ENCODE measurements around the gene MORC1.

The MORC1 gene

DNA sequence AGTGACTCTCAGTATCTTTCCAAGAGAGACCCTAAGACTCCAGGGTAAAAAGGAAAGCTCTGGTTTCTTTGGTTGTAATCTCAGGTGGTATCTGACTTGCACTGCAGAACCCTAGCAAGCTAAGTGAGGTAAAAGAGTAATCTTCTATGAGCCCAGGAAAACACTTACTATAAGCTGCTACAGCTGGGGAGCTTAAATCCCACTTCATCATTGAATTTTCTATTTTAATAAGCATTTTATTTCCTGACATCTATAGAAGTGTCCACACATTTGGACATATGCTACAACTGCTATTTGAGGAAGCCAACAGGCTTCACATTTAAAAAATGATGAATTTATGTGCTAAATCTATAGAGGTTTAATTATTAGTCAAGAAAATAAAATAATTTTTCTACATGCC is 91.1 kb downstream of the MORC1 start:
- DNase-seq (ENCODE audit: low read depth, low spot score): no peak

DNA sequence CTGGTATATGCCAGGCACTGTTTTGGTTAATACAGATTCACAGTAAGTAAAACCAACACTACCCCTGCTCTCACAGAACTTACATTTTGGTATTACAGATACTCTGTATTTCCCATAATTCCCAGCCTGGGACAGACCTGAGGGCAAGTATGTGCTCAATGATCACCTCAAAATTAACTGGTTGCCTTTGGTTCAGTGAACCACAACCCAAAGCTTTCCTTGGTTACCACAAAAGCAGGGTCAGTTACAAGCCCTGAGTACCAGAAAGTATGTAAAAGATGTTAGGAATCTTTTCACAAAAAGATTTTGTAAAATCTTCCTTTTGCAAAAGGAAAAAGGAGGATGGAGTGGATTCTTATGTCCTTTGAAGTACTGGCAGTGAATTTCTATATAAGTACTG is 92.0 kb downstream of the MORC1 start:
- DNase-seq (ENCODE audit: low read depth, low spot score): no peak

DNA sequence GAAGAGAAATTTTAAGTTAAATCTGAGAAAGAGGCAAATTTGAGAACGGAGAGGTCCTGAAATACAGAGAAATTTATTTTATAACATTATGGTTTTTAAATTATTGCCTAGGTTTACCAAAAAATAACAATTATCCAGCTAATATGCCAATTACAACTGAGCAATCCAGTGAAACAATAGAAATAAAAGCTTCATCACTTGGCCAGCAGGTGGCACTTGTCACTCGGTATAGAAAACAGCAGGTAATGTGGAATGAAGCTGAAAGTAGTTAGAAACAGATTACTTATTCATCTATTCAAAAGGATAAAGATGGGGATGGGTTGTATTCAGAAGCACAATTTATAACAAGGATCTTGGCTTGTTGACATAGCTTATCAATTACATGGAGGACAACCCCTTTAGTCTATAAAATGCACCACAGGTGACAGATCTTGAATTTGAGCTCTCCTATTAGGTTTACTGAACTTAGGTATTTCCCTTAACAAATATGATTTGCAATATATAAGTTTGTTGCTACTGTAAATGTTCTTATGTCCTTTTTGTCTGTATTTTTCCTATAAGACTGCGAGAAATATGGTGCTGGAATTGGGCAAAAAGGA is 94.2 kb downstream of the MORC1 start:
- peak; percentile 9 for DNase-seq (ENCODE audit: low read depth, low spot score)

DNA sequence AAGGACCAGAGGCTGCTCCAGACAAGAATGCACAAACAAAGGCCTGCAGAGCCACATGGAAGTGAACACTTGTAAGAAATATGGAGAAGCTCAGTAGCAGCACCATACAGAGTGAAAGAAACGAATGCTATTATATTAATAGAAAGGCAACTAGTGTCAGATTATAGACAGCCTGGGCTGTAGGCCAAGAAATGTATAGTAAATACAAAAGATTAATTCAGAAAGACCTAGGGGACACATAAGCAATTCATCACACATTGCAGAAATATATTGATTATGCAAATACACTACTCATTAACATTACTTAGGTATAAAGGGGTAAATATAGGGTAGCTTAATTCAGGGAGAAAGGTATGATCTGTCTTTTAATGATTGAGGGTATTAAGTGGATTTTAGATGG is 94.8 kb downstream of the MORC1 start:
- no peak for DNase-seq (ENCODE audit: low read depth, low spot score)

DNA sequence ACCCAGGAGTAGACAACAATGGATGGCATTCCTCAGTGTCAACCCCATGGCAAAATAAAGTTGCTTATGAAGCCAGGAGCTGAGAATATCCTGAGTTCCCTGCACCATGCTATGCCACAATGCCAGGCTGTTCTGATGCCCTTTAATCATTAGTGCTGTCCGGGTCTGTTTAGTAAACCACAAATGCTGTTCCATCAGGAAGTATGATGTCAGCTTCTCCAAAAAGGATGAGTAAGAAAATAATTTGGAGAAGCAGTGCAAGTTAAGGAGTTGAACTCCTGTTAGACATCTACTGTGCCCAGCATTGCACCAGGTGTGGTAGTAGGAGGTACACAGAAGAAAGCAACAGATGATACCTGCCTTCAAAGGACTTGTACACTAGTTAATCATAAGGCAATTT is 96.4 kb downstream of the MORC1 start:
- DNase-seq (ENCODE audit: low read depth, low spot score): no peak

DNA sequence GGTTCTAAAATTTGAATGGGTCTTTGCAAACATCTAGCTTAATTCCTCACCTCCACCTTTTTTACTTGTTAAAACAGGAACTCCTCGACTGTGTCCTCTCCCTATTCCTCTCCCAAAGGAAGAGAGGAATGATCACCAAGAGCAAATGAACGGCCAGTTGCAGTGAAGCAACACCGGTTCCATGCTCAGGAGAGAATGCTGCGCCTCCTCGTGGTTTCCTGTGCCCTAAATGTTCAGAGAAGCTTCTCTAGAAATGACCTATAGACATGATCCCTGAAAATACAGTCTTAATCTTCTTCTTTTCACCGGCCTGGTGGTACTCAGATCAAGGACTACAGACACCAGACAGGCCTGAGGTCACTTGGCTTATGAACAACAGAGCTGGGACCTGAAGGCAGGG is 99.1 kb downstream of the MORC1 start:
- no peak for DNase-seq (ENCODE audit: low read depth, low spot score)

DNA sequence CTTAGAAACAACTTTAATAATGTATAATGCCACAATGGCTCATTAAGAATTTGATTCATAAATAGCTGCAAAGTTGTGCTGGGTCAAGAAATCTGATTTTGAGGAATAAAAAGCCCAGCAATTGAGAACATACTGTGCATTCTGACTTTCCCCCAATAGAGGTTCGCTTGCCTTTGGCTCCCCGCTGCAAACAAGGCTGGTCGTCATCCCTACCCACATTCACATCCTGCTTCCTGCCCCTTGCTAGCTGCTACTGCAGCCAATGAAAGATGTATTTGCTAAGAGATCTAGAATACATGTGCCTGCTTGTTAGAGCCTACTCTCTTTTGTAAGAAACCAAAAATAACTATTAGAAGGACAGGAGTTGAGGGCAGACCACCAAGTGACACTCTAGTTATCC is 112.5 kb downstream of the MORC1 start:
- no peak for DNase-seq (ENCODE audit: low read depth, low spot score)

DNA sequence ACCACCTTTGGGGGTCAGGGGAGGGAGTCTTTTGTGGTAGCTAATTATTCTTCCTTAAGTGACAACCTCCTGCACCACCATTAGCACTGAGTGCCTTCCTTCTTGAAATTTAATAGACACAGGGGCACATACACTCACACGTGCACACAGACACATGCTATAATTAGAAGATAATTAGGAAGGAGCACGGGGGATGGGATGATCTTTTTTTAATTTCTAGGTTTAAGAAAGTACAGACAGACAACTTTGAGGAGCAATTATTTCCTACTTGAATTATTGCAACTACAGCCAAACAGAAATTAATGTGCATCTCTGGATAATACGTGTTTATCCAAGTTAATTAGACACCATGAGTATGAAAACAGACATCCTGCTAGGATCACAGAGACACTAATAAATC is 119.5 kb downstream of the MORC1 start:
- no peak for DNase-seq (ENCODE audit: low read depth, low spot score)

DNA sequence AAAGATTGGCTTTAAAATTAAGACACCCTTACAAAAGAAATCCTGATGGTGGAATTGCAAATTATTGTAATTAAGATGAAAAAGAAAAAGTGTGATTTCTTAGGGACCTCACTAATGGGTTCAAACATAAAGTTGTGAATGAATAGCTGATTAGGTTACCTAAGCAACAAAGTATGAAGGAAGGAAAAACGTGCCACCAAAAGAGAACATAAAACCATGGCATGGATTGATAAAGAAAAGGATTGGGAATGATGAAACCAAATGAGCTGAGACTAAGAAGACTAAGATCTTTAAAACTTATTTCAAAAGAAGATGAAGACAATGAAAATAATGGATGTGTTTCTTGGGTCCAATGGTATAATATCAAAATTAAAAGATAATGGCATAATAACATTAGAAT is 132.1 kb downstream of the MORC1 start:
- DNase-seq (ENCODE audit: low read depth, low spot score): no peak

DNA sequence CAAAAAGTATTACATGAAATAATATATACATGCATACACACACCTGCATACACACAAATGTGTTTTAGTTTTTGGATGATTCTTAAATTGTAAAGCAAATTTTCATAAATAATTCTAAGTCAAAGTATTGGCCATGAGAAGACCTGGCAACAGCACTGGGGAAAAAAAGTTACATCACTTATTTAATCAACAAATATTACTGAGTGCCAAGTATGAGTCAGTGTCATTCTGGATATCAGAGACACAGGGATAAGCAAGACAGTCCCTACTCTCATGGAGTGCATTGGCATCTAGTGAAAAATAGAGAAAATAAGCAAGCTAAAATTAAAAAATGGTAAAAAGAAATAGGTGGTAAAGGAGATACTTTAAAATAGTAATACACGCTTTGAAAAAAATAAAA is 134.9 kb downstream of the MORC1 start:
- no peak for DNase-seq (ENCODE audit: low read depth, low spot score)

DNA sequence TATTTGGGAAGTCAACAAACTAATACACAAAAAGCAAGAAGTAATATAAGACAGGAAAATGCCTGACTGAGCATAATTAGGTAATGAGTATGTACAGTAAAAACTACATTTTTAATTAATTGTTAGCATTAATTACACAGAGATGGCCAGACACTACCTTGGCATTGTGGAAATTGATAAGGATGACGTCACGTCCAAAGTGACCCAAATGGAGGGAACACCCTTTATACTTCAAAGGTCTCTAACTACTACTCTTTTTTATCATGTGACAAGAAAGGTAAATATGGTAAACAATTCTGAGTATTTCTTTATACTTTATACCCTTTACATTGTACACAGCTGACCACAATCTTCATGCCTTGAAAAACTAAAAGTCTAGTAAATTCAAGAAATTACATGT is 141.9 kb downstream of the MORC1 start:
- DNase-seq (ENCODE audit: low read depth, low spot score): no peak

DNA sequence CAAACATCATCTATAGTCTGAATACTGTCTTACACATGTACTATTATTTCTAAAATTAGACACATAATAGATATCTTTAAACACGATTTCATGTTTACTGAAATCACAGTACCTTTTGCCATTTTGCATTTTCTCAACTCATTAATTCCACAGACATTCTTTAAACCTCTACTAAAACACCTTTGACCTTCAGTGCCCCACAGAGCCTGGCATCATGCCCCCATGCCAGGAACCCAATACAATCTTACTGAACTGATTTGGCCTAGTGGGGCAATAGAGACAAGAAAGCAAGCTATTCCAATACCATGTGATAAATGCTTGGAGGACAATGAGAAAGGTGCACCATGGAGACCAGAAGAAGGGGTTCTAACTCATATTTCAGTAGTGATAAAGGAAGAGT is 144.9 kb downstream of the MORC1 start:
- DNase-seq (ENCODE audit: low read depth, low spot score): no peak

DNA sequence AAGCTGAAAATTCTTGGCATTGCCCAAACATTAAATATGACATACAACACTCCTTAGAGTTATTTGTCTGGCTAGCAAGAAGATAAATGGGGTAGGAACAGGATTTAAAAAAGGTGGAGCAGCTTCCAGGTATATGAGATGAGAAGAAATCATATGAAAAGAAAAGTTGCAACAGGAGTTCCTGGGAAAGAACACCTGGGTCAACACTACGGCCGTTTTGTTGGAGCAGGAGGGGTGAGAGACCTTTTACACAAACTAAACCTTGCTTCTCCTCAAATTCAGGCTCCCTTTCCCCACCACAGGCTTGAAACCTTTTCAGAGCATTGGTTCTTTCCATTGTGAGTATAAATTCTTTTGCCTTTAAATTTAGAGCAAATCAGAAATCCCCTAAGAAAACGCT is 145.5 kb downstream of the MORC1 start:
- DNase-seq (ENCODE audit: low read depth, low spot score): no peak

DNA sequence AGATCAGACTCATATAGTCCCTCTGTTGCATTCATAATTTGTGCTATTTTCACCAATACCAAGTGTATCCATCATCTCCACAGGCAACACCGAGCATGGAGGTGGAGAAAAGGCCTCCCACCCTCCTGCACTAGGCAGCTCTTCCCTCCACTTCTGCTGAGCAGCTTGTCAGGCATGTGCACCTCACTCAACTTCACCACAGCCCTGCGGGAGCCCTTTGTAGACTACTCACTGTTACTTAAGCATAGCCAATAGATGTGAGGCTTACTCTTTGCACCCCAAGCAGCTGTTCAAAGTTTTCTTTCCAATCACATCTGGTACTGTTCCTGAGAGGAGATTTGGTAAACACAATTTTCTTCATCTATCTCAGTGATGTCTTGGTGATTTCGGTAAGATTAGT is 147.4 kb downstream of the MORC1 start:
- DNase-seq (ENCODE audit: low read depth, low spot score): no peak

DNA sequence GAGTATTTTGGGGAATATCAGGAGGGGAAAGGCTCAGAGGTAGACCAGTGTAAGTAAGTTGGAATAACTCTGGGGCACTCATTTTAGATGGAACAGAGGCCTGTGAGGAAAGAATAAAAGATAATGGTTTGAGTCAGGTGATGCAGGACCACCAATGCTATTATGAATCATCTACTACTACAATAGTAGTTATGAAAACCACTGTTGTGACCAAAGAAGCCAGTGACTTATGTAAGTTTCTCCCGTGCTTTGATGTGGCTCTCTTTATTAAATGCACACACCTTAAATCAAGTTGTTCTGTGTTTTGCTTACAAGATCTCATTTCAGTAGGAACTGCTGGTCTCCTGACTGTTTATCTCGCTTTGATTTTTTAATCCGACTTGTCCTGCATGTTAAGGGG is 151.2 kb downstream of the MORC1 start:
- DNase-seq (ENCODE audit: low read depth, low spot score): no peak

DNA sequence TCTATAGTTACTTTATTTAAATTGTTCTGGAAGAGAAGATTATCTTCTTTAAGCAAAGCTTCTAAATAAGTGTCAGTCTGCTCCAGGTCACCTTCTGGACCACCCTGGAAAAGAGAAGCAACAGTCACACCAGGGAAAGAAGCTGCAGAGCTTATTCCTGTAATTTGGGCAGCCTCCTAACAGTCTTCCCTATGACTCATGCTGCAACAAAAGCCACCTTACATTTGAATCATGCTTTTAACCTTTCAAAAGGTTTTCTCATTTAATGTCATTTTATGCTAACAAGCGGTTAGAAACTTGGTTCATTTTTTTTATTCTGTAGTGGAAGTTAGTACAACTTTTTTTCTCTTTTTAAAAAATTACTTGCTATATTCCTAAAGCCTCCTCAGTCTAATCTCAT is 158.9 kb downstream of the MORC1 start:
- no peak for DNase-seq (ENCODE audit: low read depth, low spot score)

DNA sequence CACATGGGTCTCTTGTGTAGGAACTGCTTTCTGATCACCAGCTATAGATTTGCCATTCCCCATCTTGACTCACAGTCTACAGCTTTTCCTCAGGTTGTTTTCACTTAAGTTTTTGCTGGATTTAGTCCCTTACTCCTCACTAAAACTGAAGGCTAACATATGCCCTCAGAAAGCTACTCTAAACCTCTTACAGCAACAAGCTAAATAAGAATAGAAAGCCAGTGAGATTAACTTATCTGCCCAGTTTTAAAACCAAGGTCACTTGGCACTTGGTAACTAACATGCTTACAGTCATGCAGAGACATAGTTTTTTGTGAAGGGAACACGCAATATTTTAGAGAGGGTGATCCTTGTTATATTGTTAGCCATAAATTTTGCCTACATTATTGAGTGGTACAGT is 164.2 kb downstream of the MORC1 start, which contains the start of gene GUCA1C:
GUCA1C (minus strand) TSS at position 180 of the 400 bp plus-strand sequence; CDS start at position 63, 117 bp downstream.
- no peak for DNase-seq (ENCODE audit: low read depth, low spot score)

DNA sequence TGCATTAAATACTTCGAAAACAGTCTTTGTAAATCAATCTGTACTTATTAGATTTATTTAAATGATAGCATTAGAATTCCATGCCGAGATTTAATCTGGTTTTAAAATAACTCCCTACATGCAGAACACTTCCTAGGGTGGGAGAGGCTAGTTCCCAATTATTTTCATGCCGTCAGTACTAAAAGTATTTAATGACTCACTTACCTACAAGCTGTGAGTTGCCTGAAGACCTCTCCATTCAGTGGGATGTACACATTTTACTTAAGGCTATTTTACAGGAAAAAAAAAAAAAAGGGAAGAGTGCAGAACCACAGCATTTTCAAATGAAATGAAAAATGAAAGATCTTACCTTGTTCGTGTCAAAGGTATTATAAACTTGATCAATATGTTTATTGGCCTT is 164.7 kb downstream of the MORC1 start:
- DNase-seq (ENCODE audit: low read depth, low spot score): no peak

DNA sequence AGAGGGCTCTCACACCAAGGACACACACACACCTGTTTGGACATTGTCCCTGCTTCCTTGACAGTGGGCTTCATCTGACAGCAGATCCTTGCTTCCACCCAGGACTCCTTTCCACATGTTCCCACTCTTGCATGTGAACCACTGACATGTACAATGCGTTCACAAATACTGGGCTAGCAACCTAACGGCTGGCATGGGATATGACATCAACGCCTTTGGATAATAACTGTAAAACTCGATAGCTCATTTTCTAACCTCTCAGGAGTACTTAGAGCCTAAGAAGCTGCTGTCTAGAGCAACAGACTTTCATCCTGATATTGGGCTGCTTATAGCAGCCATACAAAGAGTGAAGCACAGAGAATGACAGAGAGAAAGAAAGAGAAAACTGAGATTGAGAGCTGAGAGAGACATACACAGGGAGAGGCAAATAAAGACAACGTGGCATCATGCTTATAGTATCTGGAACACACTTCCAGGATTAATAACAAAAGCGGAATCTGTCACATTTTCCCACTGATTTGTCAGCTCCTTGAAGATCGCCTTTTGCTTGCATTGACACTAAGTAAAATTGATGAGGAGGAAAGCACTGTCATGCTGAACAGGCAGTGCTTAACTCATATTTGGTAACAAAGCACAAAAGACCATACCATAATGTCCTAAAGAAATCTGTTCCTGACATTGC is 166.0 kb downstream of the MORC1 start:
- DNase-seq (ENCODE audit: low read depth, low spot score): no peak

DNA sequence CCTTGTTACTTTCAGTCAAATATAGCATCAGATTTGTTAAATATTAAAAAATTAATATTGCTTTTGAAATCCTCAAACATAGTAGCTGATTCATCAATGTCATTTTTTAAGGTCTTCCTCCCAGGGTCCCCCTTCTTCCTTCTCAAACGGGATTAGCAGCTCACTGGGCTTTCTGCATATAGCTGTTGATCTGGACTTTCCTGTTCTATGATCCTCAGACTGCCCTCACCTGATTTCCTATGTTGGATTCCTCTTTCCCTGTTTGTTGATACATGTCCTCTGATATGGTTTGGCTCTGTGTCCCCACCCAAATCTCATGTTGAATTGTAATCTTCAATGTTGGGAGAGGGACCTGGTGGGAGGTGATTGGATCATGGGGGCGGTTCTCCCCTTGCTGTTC is 170.1 kb downstream of the MORC1 start:
- DNase-seq (ENCODE audit: low read depth, low spot score): no peak

DNA sequence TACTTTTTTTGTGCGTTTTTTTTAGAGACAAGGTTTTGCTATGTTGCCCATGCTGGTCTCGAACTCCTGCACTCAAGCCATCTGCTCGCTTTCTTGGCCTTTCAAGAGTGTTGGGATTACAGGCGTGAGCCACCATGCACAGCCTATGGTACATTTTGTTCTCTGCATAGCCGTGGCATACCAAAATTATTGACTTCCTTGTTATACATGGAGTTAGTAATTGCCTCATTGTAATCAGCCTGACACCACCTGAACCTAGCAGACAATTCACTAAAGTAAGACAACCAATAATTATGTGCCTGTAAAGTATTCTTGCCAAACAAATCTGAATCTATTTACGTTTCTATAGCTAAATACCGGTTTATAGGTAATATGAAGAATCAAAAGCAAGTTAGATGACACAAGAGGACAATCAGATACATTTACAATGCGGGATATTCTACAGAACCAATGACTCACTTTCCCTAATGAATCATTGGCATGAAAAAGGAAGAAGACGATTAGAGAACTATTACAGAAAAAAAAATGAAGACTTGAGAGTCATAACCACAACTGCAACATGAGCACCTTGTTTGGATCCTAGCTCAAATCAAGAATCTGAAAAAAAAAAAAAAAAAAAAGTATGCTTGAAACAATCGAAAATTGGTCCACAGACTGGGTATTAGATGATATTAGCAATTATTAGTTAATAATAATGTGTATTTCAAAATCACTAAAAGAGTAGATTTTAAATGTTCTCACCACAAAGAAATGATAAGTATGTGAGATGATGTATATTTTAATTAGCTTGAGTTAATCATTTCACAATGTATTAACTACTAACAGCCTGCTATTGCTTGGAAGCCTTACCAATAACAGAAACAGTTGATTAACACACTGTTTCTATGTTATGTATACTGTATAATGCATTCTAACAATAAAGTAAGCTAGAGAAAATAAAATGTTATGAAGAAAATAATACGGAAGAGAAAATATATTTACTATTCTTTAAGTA is 171.3 kb downstream of the MORC1 start:
- no peak for DNase-seq (ENCODE audit: low read depth, low spot score)

DNA sequence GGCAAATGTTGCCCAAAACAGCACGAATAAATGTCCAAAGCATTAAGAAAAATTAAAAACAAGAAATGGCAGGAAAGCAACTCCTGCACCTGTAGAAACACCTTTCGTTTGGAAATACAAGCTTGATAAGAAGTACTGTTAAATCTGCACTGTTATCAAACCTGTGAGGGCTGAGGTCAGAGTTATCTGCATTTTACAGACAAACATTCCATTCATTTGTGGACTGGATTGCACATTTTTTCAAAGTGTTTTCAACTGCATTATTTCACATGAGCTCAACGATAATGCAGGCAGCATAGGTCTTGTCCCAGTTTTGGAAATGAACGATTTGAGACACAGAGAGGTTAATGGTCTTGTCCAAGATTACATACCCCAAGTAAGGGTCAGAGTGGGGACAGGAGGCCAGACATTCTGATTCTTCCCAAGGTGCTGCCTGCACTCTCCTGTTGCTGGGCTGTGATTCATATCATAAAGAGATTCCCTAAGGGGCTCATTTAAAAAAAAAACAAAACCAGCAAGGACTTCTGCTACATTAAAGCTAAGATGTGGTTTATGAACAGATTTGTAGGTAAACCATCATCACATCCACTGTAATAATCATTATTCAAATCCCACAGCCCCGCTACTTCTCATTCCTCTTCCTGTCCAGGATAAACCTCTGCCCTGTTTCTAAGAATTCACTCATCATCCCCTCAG is 177.2 kb downstream of the MORC1 start:
- DNase-seq (ENCODE audit: low read depth, low spot score): no peak
